Loucy (cell line): ENCODE results near the gene SEMA6A.

ENCODE experiments used
- EZH2phosphoT487 ChIP-seq: fragments of 200-600 bp; IDR thresholded peaks from 2 replicates; pipeline ENCODE4 v1.6.1; 2018; ENCODE audit warnings: antibody characterized with exemption, mild to moderate bottlenecking, moderate library complexity, borderline replicate concordance
- TF ChIP-seq, protein P1 (sequence below): fragments of 200-600 bp; sonication (generic); conservative IDR thresholded peaks from 2 replicates; pipeline ENCODE4 v1.5.1; 2014; ENCODE audit warnings: mild to moderate bottlenecking, antibody characterized with exemption, low read length

DNA sequence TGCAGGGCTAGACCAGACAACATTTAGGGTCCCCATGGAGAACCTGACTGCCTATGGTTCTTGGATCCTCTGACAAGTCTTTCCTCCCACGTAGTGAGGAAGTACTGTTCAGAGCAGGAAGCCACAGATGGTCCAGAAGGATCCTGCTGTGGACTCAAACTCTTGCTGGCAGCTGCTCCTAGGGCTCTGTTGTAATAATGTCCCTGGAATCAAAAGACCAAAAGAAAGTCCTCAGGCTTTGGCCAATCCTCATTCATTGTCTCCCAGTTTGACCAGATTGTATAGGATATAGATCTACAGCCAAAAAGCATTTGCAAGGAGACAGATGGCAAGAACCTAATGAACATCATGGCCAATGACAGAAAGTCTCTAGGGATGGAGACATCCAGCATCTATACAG is 53.9 kb downstream of the SEMA6A start:
- TF ChIP-seq, protein P1, sequence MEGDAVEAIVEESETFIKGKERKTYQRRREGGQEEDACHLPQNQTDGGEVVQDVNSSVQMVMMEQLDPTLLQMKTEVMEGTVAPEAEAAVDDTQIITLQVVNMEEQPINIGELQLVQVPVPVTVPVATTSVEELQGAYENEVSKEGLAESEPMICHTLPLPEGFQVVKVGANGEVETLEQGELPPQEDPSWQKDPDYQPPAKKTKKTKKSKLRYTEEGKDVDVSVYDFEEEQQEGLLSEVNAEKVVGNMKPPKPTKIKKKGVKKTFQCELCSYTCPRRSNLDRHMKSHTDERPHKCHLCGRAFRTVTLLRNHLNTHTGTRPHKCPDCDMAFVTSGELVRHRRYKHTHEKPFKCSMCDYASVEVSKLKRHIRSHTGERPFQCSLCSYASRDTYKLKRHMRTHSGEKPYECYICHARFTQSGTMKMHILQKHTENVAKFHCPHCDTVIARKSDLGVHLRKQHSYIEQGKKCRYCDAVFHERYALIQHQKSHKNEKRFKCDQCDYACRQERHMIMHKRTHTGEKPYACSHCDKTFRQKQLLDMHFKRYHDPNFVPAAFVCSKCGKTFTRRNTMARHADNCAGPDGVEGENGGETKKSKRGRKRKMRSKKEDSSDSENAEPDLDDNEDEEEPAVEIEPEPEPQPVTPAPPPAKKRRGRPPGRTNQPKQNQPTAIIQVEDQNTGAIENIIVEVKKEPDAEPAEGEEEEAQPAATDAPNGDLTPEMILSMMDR: no peak
- TF ChIP-seq EZH2phosphoT487: no peak
